HepG2 (cell line): ENCODE measurements around the gene PKLR. TPM values are rescaled to one million over a fixed set of nuclear protein-coding genes. Genes with fewer than 3 reads are reported as not detected.

Experiments
- E2F2 ChIP-seq: sonication (generic); formaldehyde crosslinking; IDR thresholded peaks from 2 replicates; pipeline ENCODE4 v1.4.0; 2020; ENCODE audit warnings: missing genetic modification reagents, borderline replicate concordance
- HNRNPL ChIP-seq: fragments of 200-400 bp; formaldehyde crosslinking; IDR thresholded peaks from 2 replicates; pipeline ENCODE4 v1.6.1; 2017; ENCODE audit warnings: mild to moderate bottlenecking, low read depth, low read length
- HOMEZ ChIP-seq: IDR thresholded peaks from 2 replicates; pipeline ENCODE4 v1.6.1; 2016; ENCODE audit warnings: low read depth
- JUNB ChIP-seq: sonication (generic); formaldehyde crosslinking; IDR thresholded peaks from 2 replicates; pipeline ENCODE4 v1.8.0; 2022; ENCODE audit warnings: missing genetic modification reagents, mild to moderate bottlenecking, borderline replicate concordance
- KDM2A ChIP-seq: sonication (generic); formaldehyde crosslinking; IDR thresholded peaks from 2 replicates; pipeline ENCODE4 v1.4.0; 2020; ENCODE audit warnings: low read depth, missing genetic modification reagents, borderline replicate concordance
- LRRFIP1 ChIP-seq: sonication (generic); formaldehyde crosslinking; conservative IDR thresholded peaks from 2 replicates; pipeline ENCODE4 v1.4.0; 2020; ENCODE audit warnings: missing genetic modification reagents
- NR0B2 ChIP-seq: sonication (generic); formaldehyde crosslinking; IDR thresholded peaks from 2 replicates; pipeline ENCODE4 v1.4.0; 2020; ENCODE audit warnings: mild to moderate bottlenecking, missing genetic modification reagents
- NR2F6 ChIP-seq, 2 experiments: IDR thresholded peaks; 2 replicates each; pipeline ENCODE4 v1.6.1; 2016; ENCODE audit warnings: antibody characterized with exemption in 1 of 2, mild to moderate bottlenecking in 1 of 2
- POGZ ChIP-seq: sonication (generic); formaldehyde crosslinking; IDR thresholded peaks from 2 replicates; pipeline ENCODE4 v1.4.0; 2020; ENCODE audit warnings: mild to moderate bottlenecking, missing genetic modification reagents
- RBM22 ChIP-seq: fragments of 200-400 bp; formaldehyde crosslinking; optimal IDR thresholded peaks from 2 replicates; pipeline ENCODE3; 2017; ENCODE audit warnings: mild to moderate bottlenecking, low read length, moderate library complexity
- REPIN1 ChIP-seq: sonication (generic); formaldehyde crosslinking; IDR thresholded peaks from 2 replicates; pipeline ENCODE4 v1.8.0; 2022; ENCODE audit warnings: missing genetic modification reagents, low read depth, mild to moderate bottlenecking, borderline replicate concordance
- TAF15 ChIP-seq: fragments of 200-400 bp; formaldehyde crosslinking; IDR thresholded peaks from one replicate; pipeline ENCODE4 v1.6.1; 2018; ENCODE audit warnings: mild to moderate bottlenecking, low read depth, low read length; ENCODE audit not compliant: poor library complexity, severe bottlenecking
- UBTF ChIP-seq: sonication (generic); formaldehyde crosslinking; IDR thresholded peaks from 2 replicates; pipeline ENCODE4 v1.4.0; 2020; ENCODE audit warnings: mild to moderate bottlenecking, missing genetic modification reagents
- ZIK1 ChIP-seq: sonication (generic); formaldehyde crosslinking; IDR thresholded peaks from 2 replicates; pipeline ENCODE4 v1.5.0; 2020; ENCODE audit warnings: mild to moderate bottlenecking, low read depth, missing genetic modification reagents, borderline replicate concordance
- ZNF280D ChIP-seq: sonication (generic); formaldehyde crosslinking; IDR thresholded peaks from 2 replicates; pipeline ENCODE4 v1.5.1; 2020; ENCODE audit warnings: mild to moderate bottlenecking, missing genetic modification reagents
- ZNF33A ChIP-seq: sonication (generic); formaldehyde crosslinking; IDR thresholded peaks from 2 replicates; pipeline ENCODE4 v1.5.1; 2020; ENCODE audit warnings: missing genetic modification reagents, mild to moderate bottlenecking, moderate library complexity, borderline replicate concordance
- ZNF652 ChIP-seq: IDR thresholded peaks from 2 replicates; pipeline ENCODE4 v1.6.1; 2016; ENCODE audit warnings: low read depth, borderline replicate concordance
- polyA plus RNA-seq, 8 experiments: library from polyadenylated mRNA; depleted of rRNA in 3 of 8; stranded (reverse) in 7 of 8; unstranded in 1 of 8; fragments of >200 nt; fragmentation: Illumina TruSeq in 4 of 8; extraction: Trizol in 4 of 8; gene quantifications; 2 replicates each; pipeline versions ENCODE4 v1.2.1 to v1.2.3, GENCODE V29; 2011 to 2016; ENCODE audit warnings: low read depth in 4 of 8, missing spikeins in 1 of 8, mixed read lengths in 1 of 8; ENCODE audit not compliant: insufficient read depth in 1 of 8
- total RNA-seq, 5 experiments: library from RNA; depleted of rRNA; stranded (reverse); fragments of >200 nt; fragmentation: Illumina TruSeq; extraction: Trizol; gene quantifications; 2 replicates each; pipeline ENCODE4 v1.2.3, GENCODE V29; 2016; ENCODE audit warnings: low read depth in 1 of 5

Gene PKLR
- total and polyA plus RNA-seq, 2 of the 13 experiments (the other 11 are each of a cell fraction or from before 2014, with no cell fraction given): 10.3 to 29.3 TPM

- TF ChIP-seq UBTF (CRISPR knock-in tag) (peak; percentile 27; the same call in 1 of the 2 replicates), REPIN1 (CRISPR knock-in tag) (no peak), ZIK1 (CRISPR knock-in tag) (no peak), LRRFIP1 (CRISPR knock-in tag) (no peak), TAF15 (no peak), RBM22 (no peak), JUNB (no peak), NR2F6 (IDR thresholded peaks at IDR 0.05) (no peak), NR2F6 (CRISPR knock-in tag; IDR thresholded peaks at IDR 0.05) (no peak), HOMEZ (CRISPR knock-in tag) (no peak), ZNF33A (CRISPR knock-in tag) (no peak), POGZ (peak; percentile 36; the same call in 1 of the 2 replicates), HNRNPL (peak; percentile 91), KDM2A (CRISPR knock-in tag) (no peak; the same call in 1 of the 2 replicates), ZNF280D (CRISPR knock-in tag) (no peak), ZNF652 (CRISPR knock-in tag) (no peak), NR0B2 (CRISPR knock-in tag) (0 out of 2 replicates have a peak, but pooled peaks have one; percentile 65), E2F2 (CRISPR knock-in tag) (no peak)
Observed at GRCh38 chr1:155254714-155255242, 46.5 kb downstream of the PKLR start (continued).
